SK-N-SH treated with all-trans-retinoic acid at 6 μM for 48 hours (cell line): ENCODE measurements around the gene KIF2A.

Experiments used
- ATAC-seq: fragments of 200-7000 bp; cut with Tn5 transposase; 3 replicates; pipeline ENCODE4 v1.9.1; 2020; ENCODE audit warnings: mild to moderate bottlenecking, moderate library complexity
- ARNTL ChIP-seq: fragments of 450-650 bp; formaldehyde crosslinking; IDR thresholded peaks from 2 replicates; pipeline ENCODE4 v1.5.0; 2020; ENCODE audit warnings: low read depth, mild to moderate bottlenecking, moderate library complexity, borderline replicate concordance
- CREB5 ChIP-seq: fragments of 250-450 bp; sonication (Bioruptor Pico); IDR thresholded peaks from 2 replicates; pipeline ENCODE4 v1.5.1; 2020; ENCODE audit warnings: low read depth, mild to moderate bottlenecking, moderate library complexity
- CSDC2 ChIP-seq: fragments of 250-450 bp; sonication (Bioruptor Pico); IDR thresholded peaks from 2 replicates; pipeline ENCODE4 v1.5.0; 2020; ENCODE audit warnings: mild to moderate bottlenecking, moderate library complexity
- CSRNP3 ChIP-seq: fragments of 250-450 bp; sonication (Bioruptor Pico); IDR thresholded peaks from 2 replicates; pipeline ENCODE4 v1.5.1; 2021; ENCODE audit warnings: mild to moderate bottlenecking, moderate library complexity
- ESRRG ChIP-seq: fragments of 250-450 bp; sonication (Bioruptor Pico); IDR thresholded peaks from 2 replicates; pipeline ENCODE4 v1.6.1; 2021; ENCODE audit warnings: mild to moderate bottlenecking
- ISL1 ChIP-seq: fragments of 250-450 bp; sonication (Bioruptor Pico); IDR thresholded peaks from 2 replicates; pipeline ENCODE4 v2.1.2; 2022; ENCODE audit warnings: mild to moderate bottlenecking, moderate library complexity
- OSR1 ChIP-seq: fragments of 250-450 bp; sonication (Bioruptor Pico); IDR thresholded peaks from 2 replicates; pipeline ENCODE4 v1.8.0; 2022; ENCODE audit warnings: moderate library complexity, mild to moderate bottlenecking, inconsistent platforms
- PATZ1 ChIP-seq: fragments of 250-450 bp; sonication (Bioruptor Pico); IDR thresholded peaks from 2 replicates; pipeline ENCODE4 v1.8.0; 2020; ENCODE audit warnings: mild to moderate bottlenecking, moderate library complexity, borderline replicate concordance
- POU6F1 ChIP-seq: fragments of 250-450 bp; sonication (Bioruptor Pico); IDR thresholded peaks from 2 replicates; pipeline ENCODE4 v1.8.0; 2021; ENCODE audit warnings: low read depth, mild to moderate bottlenecking, moderate library complexity, borderline replicate concordance
- RARB ChIP-seq: fragments of 250-450 bp; sonication (Bioruptor Pico); IDR thresholded peaks from 2 replicates; pipeline ENCODE4 v1.8.0; 2021; ENCODE audit warnings: mild to moderate bottlenecking, moderate library complexity
- SNAI2 ChIP-seq: fragments of 250-450 bp; sonication (Bioruptor Pico); IDR thresholded peaks from 2 replicates; pipeline ENCODE4 v1.5.0; 2020; ENCODE audit warnings: mild to moderate bottlenecking, moderate library complexity
- TCF4 ChIP-seq: fragments of 250-450 bp; sonication (Bioruptor Pico); IDR thresholded peaks from 2 replicates; pipeline ENCODE4 v1.8.0; 2021; ENCODE audit warnings: mild to moderate bottlenecking, moderate library complexity, borderline replicate concordance
- TOX ChIP-seq: fragments of 250-450 bp; sonication (Bioruptor Pico); IDR thresholded peaks from 2 replicates; pipeline ENCODE4 v1.8.0; 2021; ENCODE audit warnings: mild to moderate bottlenecking, moderate library complexity, borderline replicate concordance
- TSHZ2 ChIP-seq: fragments of 250-450 bp; sonication (Bioruptor Pico); IDR thresholded peaks from 2 replicates; pipeline ENCODE4 v1.5.0; 2020; ENCODE audit warnings: mild to moderate bottlenecking, moderate library complexity
- ZC3H10 ChIP-seq: fragments of 250-450 bp; sonication (Bioruptor Pico); IDR thresholded peaks from 2 replicates; pipeline ENCODE4 v1.5.1; 2021; ENCODE audit warnings: mild to moderate bottlenecking, moderate library complexity
- ZFP3 ChIP-seq: fragments of 250-450 bp; sonication (Bioruptor Pico); IDR thresholded peaks from 2 replicates; pipeline ENCODE4 v1.5.0; 2020; ENCODE audit warnings: mild to moderate bottlenecking, moderate library complexity
- ZFP30 ChIP-seq: fragments of 450-650 bp; formaldehyde crosslinking; IDR thresholded peaks from 2 replicates; pipeline ENCODE4 v1.5.0; 2022; ENCODE audit warnings: mild to moderate bottlenecking, moderate library complexity
- ZNF565 ChIP-seq: fragments of 450-650 bp; formaldehyde crosslinking; conservative IDR thresholded peaks from 2 replicates; pipeline ENCODE4 v1.5.0; 2020; ENCODE audit warnings: low read depth, mild to moderate bottlenecking, moderate library complexity
- ZNF8 ChIP-seq: fragments of 450-650 bp; formaldehyde crosslinking; IDR thresholded peaks from 2 replicates; pipeline ENCODE4 v1.5.0; 2020; ENCODE audit warnings: mild to moderate bottlenecking, moderate library complexity

The KIF2A gene

GRCh38 chr5:62283861-62284260 lies 22.1 kb upstream of the KIF2A start (continued):
- TF ChIP-seq SNAI2 (CRISPR knock-in tag): no peak
- TF ChIP-seq POU6F1: no peak
- no peak for TF ChIP-seq ZNF8 (CRISPR knock-in tag)

GRCh38 chr5:62284946-62285891 lies 20.8 kb upstream of the KIF2A start:
- TF ChIP-seq ZC3H10 (CRISPR knock-in tag) (no peak), ZNF565 (CRISPR knock-in tag) (no peak), ZFP3 (CRISPR knock-in tag) (no peak), PATZ1 (CRISPR knock-in tag) (no peak), ZFP30 (no peak), OSR1 (CRISPR knock-in tag) (no peak), CREB5 (CRISPR knock-in tag) (no peak), ZNF8 (CRISPR knock-in tag) (no peak), CSRNP3 (no peak), SNAI2 (CRISPR knock-in tag) (no peak), TCF4 (CRISPR knock-in tag) (no peak), TOX (CRISPR knock-in tag) (no peak)
- TF ChIP-seq, all 23 proteins: peak for 0
- ATAC-seq: no peak

- TF ChIP-seq ESRRG (CRISPR knock-in tag) (no peak), ARNTL (CRISPR knock-in tag) (no peak), PATZ1 (CRISPR knock-in tag) (no peak), ZC3H10 (CRISPR knock-in tag) (no peak), TOX (CRISPR knock-in tag) (no peak), TCF4 (CRISPR knock-in tag) (no peak), CSDC2 (no peak), RARB (CRISPR knock-in tag) (no peak), TSHZ2 (no peak), ISL1 (CRISPR knock-in tag) (no peak), ZFP3 (CRISPR knock-in tag) (no peak)
- no peak for ATAC-seq
These were observed 19.2 kb upstream of the KIF2A start for GRCh38 chr5:62286834-62287233.
